Lower leg skin (tissue), 3 donors: ENCODE data around the gene FGD6.
"Not testable (repeated sequence)": the region's sequence is repeated elsewhere in the genome, so short reads cannot be mapped to it uniquely, and the experiment has no call there.

Source experiments
- CTCF ChIP-seq, 3 donors: fragments of 450-650 bp; IDR thresholded peaks; one replicate each; pipeline ENCODE4 v1.5.1; 2016; ENCODE audit warnings: antibody characterized with exemption in 3 of 3, mild to moderate bottlenecking in 3 of 3, moderate library complexity in 2 of 3
- POLR2A ChIP-seq, 2 donors: fragments of 450-650 bp; IDR thresholded peaks; one replicate each; pipeline ENCODE4 v1.6.1; 2016 to 2017; ENCODE audit warnings: antibody characterized with exemption in 2 of 2, mild to moderate bottlenecking in 1 of 2, moderate library complexity in 1 of 2

- TF ChIP-seq CTCF, POLR2A (IDR thresholded peaks at IDR 0.05): not testable (repeated sequence)
These were observed 20.2 kb downstream of the FGD6 start for GRCh38 chr12:95196875-95197569.
